Neuronal stem cell (in vitro differentiated cells): ENCODE data around the gene WBP4.

Experiments used
- DNase-seq: peaks from one replicate; pipeline ENCODE4 v3.0.0-alpha.2; 2013; ENCODE audit warnings: low spot score
- H2AFZ ChIP-seq: one replicate; pipeline ENCODE4 v1.6.1; 2013; ENCODE audit warnings: mild to moderate bottlenecking, low read length, inconsistent platforms
- H2AK5ac ChIP-seq: 2 replicates; pipeline ENCODE4 v1.6.1; 2013; ENCODE audit warnings: low read depth, mild to moderate bottlenecking, inconsistent platforms, low read length, moderate library complexity, mixed read lengths
- H2BK120ac ChIP-seq: 2 replicates; pipeline ENCODE4 v1.6.1; 2013; ENCODE audit warnings: low read depth, mild to moderate bottlenecking, inconsistent platforms, low read length, moderate library complexity, mixed read lengths
- H2BK12ac ChIP-seq: one replicate; pipeline ENCODE4 v1.6.1; 2013; ENCODE audit warnings: low read length, inconsistent platforms
- H2BK15ac ChIP-seq: 2 replicates; pipeline ENCODE4 v1.6.1; 2013; ENCODE audit warnings: mild to moderate bottlenecking, low read length, inconsistent platforms, mixed read lengths
- H2BK5ac ChIP-seq: one replicate; pipeline ENCODE4 v1.6.1; 2013; ENCODE audit warnings: inconsistent platforms, mild to moderate bottlenecking, low read length, moderate library complexity
- H3K14ac ChIP-seq: one replicate; pipeline ENCODE4 v1.6.1; 2013; ENCODE audit warnings: low read length, inconsistent platforms
- H3K18ac ChIP-seq: 2 replicates; pipeline ENCODE4 v1.6.1; 2013; ENCODE audit warnings: low read length, inconsistent platforms
- H3K23ac ChIP-seq: 2 replicates; pipeline ENCODE4 v1.6.1; 2013; ENCODE audit warnings: low read depth, mild to moderate bottlenecking, mixed read lengths, low read length, inconsistent platforms; ENCODE audit not compliant: poor library complexity
- H3K27ac ChIP-seq: replicated peaks from 3 replicates; pipeline ENCODE4 v1.5.1; 2013; ENCODE audit warnings: low read length, inconsistent platforms
- H3K27me3 ChIP-seq, 3 experiments: 2 replicates each; pipeline ENCODE4 v1.6.1; 2013; ENCODE audit warnings: low read length in 3 of 3, mild to moderate bottlenecking in 2 of 3, inconsistent platforms in 1 of 3, low read depth in 1 of 3, mixed read lengths in 1 of 3, moderate library complexity in 1 of 3; ENCODE audit not compliant: control insufficient read depth in 3 of 3, insufficient read depth in 3 of 3
- H3K36me3 ChIP-seq, 2 donors: replicated peaks in 1 of 2; 2 replicates each; pipeline ENCODE4 v1.6.1; 2013; ENCODE audit warnings: low read length in 2 of 2; ENCODE audit not compliant: control insufficient read depth in 2 of 2, insufficient read depth in 2 of 2
- H3K4ac ChIP-seq: 2 replicates; pipeline ENCODE4 v1.6.1; 2013; ENCODE audit warnings: inconsistent platforms, mild to moderate bottlenecking, low read length, moderate library complexity
- H3K4me1 ChIP-seq, 2 donors: 1 replicate in 1 of 2; 2 replicates in 1 of 2; pipeline ENCODE4 v1.6.1; 2013; ENCODE audit warnings: low read length in 2 of 2, low read depth in 1 of 2; ENCODE audit not compliant: control insufficient read depth in 2 of 2, insufficient read depth in 1 of 2
- H3K4me2 ChIP-seq: one replicate; pipeline ENCODE4 v1.6.1; 2013; ENCODE audit warnings: mild to moderate bottlenecking, low read length, inconsistent platforms; ENCODE audit not compliant: insufficient read depth, poor library complexity, severe bottlenecking
- H3K4me3 ChIP-seq, 2 donors: 2 replicates each; pipeline ENCODE4 v1.5.1; 2013; ENCODE audit warnings: low read length in 2 of 2, mild to moderate bottlenecking in 2 of 2, inconsistent platforms in 1 of 2, moderate library complexity in 1 of 2
- H3K79me1 ChIP-seq: one replicate; pipeline ENCODE4 v1.6.1; 2013; ENCODE audit warnings: low read depth, mild to moderate bottlenecking, inconsistent platforms, low read length, moderate library complexity
- H3K9ac ChIP-seq: one replicate; pipeline ENCODE4 v1.6.1; 2013; ENCODE audit warnings: mild to moderate bottlenecking, low read depth, low read length, inconsistent platforms; ENCODE audit not compliant: poor library complexity
- H3K9me3 ChIP-seq, 2 donors: replicated peaks in 1 of 2; 2 replicates each; pipeline versions ENCODE3 to v1.6.1; 2013; ENCODE audit warnings: low read length in 2 of 2, mild to moderate bottlenecking in 2 of 2, inconsistent platforms in 1 of 2, low read depth in 1 of 2, mixed read lengths in 1 of 2, moderate library complexity in 1 of 2; ENCODE audit not compliant: control insufficient read depth in 2 of 2, insufficient read depth in 1 of 2
- H4K8ac ChIP-seq: one replicate; pipeline ENCODE4 v1.6.1; 2013; ENCODE audit warnings: low read depth, mild to moderate bottlenecking, inconsistent platforms, low read length, moderate library complexity
- H4K91ac ChIP-seq: one replicate; pipeline ENCODE4 v1.6.1; 2013; ENCODE audit warnings: low read length, low read depth, mild to moderate bottlenecking, inconsistent platforms; ENCODE audit not compliant: poor library complexity
- WGBS, 2 donors: extraction: QIAGEN DNeasy Blood & Tissue Kit; methylation state at CpG; one replicate each; pipeline ENCODE4 v1.1.7; 2013; ENCODE audit warnings: missing lambda C conversion rate in 2 of 2, mixed read lengths in 1 of 2; ENCODE audit not compliant: insufficient read length in 2 of 2, insufficient replicate concordance in 1 of 2; ENCODE audit errors: extremely low coverage in 2 of 2; 5-methylcytosine and 5-hydroxymethylcytosine counted together

Gene WBP4

DNA sequence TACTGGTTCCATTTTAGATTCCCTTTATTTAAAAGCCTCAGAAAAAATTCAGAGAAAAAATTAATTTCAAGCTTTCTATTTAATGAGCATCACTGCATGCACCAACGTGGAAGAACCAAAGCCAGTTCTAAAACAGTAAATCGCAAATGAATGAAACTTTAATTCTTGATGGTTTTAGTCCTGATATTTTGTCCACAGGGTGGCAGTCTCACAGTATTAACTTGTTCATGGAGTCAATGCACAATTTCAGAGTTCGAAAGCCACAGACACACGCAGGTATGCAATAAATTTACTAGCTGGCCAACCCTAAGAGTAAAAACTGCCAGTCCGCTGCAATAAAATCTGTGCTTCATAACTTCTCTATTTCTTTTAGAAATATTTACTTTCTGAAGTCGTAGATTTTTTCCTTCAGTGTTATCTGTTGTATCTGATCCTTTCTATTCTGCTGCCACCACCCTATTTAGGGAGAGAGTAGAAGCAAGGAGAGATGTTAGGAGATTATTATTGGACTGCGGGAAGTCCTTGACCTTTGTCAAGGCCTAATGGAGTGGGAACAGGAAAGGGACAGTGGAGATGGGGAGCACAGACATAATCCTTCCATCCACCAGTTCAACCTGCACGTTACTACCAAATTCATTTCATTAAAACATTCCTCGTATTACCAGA, 7.0 kb upstream of the WBP4 start:
- no peak overlapping the region for H2BK5ac ChIP-seq
- no peaks in the 10 kb centered on the region for H3K36me3 ChIP-seq
- H3K9ac ChIP-seq: no peak overlapping the region
- H4K8ac ChIP-seq: no peak overlapping the region
- H3K14ac ChIP-seq: no peak overlapping the region
- no peak overlapping the region for H3K4me2 ChIP-seq
- H3K4ac ChIP-seq: no peak overlapping the region
- peaks cover 0 to 1% of the 10 kb centered on the region in 2 donors for H3K4me1 ChIP-seq
- no peaks in the 10 kb centered on the region for H3K79me1 ChIP-seq
- no peaks in the 10 kb centered on the region for H3K27me3 ChIP-seq
- H2BK12ac ChIP-seq: no peak overlapping the region
- DNase-seq: no peak
- peaks cover 0 to 2% of the 10 kb centered on the region in 2 donors for H3K9me3 ChIP-seq
- no peak overlapping the region for H2BK120ac ChIP-seq
- H2BK15ac ChIP-seq: no peak overlapping the region
- H4K91ac ChIP-seq: no peak overlapping the region
- H3K18ac ChIP-seq: no peak overlapping the region
- H2AFZ ChIP-seq: no peak overlapping the region
- H3K23ac ChIP-seq: no peak overlapping the region
- H3K27ac ChIP-seq: no peak overlapping the region
- H2AK5ac ChIP-seq: no peak overlapping the region
- 100% methylated on average over 1 to 2 of the region's 9 CpGs for WGBS, 2 donors
- H3K4me3 ChIP-seq: no peak overlapping the region

DNA sequence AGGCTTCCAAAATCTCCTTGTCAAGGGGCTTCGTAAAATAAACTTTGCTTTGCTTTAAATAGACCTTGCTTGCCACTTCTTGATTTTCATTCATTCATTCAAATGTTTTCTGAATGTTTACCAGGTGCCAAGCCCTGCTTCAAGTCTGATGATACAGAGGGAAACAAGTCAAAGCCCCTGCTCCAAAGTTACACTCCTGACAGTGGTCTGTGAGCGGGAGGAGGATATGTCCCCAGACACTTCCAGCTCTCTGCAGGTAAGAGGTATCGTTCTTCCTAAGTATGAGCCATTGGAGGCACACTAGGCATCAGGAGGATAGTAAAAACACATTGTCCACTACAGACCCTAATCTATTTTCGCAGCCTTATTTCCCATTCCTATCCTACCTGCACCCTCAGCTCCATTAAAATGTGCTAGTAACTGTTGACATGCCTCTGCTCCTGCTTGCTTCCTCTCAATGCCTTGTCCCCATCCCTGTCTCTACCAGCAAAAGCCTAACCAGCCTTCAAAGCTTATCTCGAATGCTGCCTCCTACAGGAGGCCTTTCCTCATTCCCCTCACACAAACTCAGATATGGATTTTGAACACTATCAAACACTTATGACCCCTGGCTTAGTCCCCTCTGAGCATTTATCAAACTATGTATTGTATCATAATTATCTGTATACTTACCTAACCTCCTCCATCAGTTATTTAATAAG, 6.2 kb upstream of the WBP4 start:
- no peak overlapping the region for H3K23ac ChIP-seq
- H2AFZ ChIP-seq: no peak overlapping the region
- H3K36me3 ChIP-seq: no peaks in the 10 kb centered on the region
- no peak overlapping the region for H3K4ac ChIP-seq
- no peak overlapping the region for H3K4me3 ChIP-seq
- H2BK12ac ChIP-seq: no peak overlapping the region
- H3K9ac ChIP-seq: no peak overlapping the region
- H3K27me3 ChIP-seq: no peaks in the 10 kb centered on the region
- H4K91ac ChIP-seq: no peak overlapping the region
- H2BK120ac ChIP-seq: no peak overlapping the region
- H3K14ac ChIP-seq: no peak overlapping the region
- no peaks in the 10 kb centered on the region for H3K79me1 ChIP-seq
- H3K18ac ChIP-seq: no peak overlapping the region
- H2BK5ac ChIP-seq: no peak overlapping the region
- WGBS, 2 donors: no CpG with 5 or more reads among the region's 5 CpGs
- H2BK15ac ChIP-seq: no peak overlapping the region
- no peak overlapping the region for H3K27ac ChIP-seq
- H3K4me1 ChIP-seq: peaks cover 0 to 1% of the 10 kb centered on the region in 2 donors
- no peak overlapping the region for H2AK5ac ChIP-seq
- H3K4me2 ChIP-seq: no peak overlapping the region
- H3K9me3 ChIP-seq: no peaks in the 10 kb centered on the region
- DNase-seq: no peak
- H4K8ac ChIP-seq: no peak overlapping the region

DNA sequence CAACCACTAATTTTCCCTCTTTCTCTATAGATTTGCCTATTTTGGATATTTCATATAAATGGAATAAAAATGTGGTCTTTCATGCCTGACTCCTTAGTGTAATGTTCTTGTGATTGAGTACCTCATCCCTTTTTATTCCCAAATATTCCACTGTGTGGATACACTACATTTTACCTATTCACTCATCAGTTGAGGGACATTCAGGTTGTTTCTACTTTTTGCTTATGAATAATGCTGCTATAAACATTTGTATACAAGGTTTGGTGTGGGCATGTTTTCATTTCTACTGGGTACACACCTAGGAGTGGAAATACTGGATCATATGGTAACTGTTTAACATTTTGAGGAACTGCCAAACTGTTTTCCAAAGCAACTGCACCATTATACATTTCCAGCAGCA, 5.1 kb upstream of the WBP4 start:
- no peak overlapping the region for H2AK5ac ChIP-seq
- H3K23ac ChIP-seq: no peak overlapping the region
- H2BK12ac ChIP-seq: no peak overlapping the region
- H3K4me3 ChIP-seq: no peak overlapping the region
- DNase-seq: no peak
- no peak overlapping the region for H4K91ac ChIP-seq
- no peak overlapping the region for H2AFZ ChIP-seq
- no peak overlapping the region for H2BK120ac ChIP-seq
- no peak overlapping the region for H3K4me2 ChIP-seq
- no peaks in the 10 kb centered on the region for H3K79me1 ChIP-seq
- H3K9me3 ChIP-seq: no peaks in the 10 kb centered on the region
- H4K8ac ChIP-seq: no peak overlapping the region
- no peak overlapping the region for H3K9ac ChIP-seq
- H3K36me3 ChIP-seq: no peaks in the 10 kb centered on the region
- no peak overlapping the region for H2BK5ac ChIP-seq
- H3K27me3 ChIP-seq: no peaks in the 10 kb centered on the region
- H3K14ac ChIP-seq: no peak overlapping the region
- H3K18ac ChIP-seq: no peak overlapping the region
- peaks cover 0 to 1% of the 10 kb centered on the region in 2 donors for H3K4me1 ChIP-seq
- no peak overlapping the region for H3K4ac ChIP-seq
- H2BK15ac ChIP-seq: no peak overlapping the region
- no peak overlapping the region for H3K27ac ChIP-seq

DNA sequence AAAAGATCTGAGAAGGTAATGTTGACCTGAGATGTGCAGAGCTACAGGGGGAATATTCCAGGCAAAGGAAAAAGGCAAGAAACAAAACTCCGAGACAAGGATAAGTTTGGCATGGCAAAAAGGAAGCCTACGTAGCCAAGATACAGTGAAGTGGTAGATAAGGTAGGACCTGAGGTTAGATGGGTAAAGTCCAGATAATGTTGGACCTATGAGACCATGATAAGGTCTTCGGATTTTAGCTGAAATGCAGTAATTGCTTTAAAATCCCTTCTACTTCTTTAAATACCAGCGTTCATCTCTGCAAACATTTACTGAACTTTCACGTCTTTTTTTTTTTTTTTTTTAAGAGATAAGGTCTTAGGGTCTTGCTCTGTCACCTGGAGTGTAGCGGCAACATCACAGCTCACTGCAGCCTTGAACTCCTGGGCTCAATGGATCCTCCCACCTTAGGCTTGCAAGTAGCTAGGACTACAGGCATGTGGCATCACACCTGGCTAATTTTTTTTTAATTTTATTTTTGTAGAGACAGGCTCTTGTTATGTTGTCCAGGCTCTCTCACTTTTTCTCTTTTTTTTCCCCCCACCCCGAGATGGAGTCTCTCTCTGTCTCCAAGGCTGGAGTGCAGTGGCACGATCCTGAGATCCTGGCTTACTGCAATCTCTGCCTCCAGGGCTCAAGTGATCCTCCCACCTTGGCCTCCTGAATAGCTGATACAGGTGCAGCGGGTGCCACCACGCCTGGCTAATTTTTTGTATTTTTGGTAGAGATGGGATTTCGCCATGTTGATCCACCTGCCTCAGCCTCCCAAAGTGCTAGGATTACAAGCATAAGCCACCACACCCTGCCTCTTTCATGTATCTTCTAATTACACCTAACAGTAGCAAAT, 4.2 kb upstream of the WBP4 start:
- no peak overlapping the region for H3K18ac ChIP-seq
- H3K23ac ChIP-seq: no peak overlapping the region
- no peak overlapping the region for H2BK5ac ChIP-seq
- no peak overlapping the region for H3K4ac ChIP-seq
- no peak overlapping the region for H3K14ac ChIP-seq
- H4K91ac ChIP-seq: no peak overlapping the region
- no CpG with 5 or more reads among the region's 11 CpGs for WGBS, 2 donors
- no peak overlapping the region for H2BK120ac ChIP-seq
- H2BK12ac ChIP-seq: no peak overlapping the region
- peaks cover 0 to 1% of the 10 kb centered on the region in 2 donors for H3K4me1 ChIP-seq
- H3K4me2 ChIP-seq: no peak overlapping the region
- no peaks in the 10 kb centered on the region for H3K9me3 ChIP-seq
- no peak overlapping the region for H2AFZ ChIP-seq
- H3K9ac ChIP-seq: no peak overlapping the region
- H3K79me1 ChIP-seq: no peaks in the 10 kb centered on the region
- no peaks in the 10 kb centered on the region for H3K27me3 ChIP-seq
- no peak overlapping the region for H3K27ac ChIP-seq
- no peak overlapping the region for H3K4me3 ChIP-seq
- no peak overlapping the region for H2AK5ac ChIP-seq
- no peaks in the 10 kb centered on the region for H3K36me3 ChIP-seq
- no peak for DNase-seq
- H2BK15ac ChIP-seq: no peak overlapping the region
- H4K8ac ChIP-seq: no peak overlapping the region
